Peyer's patch (tissue), 4 donors: ENCODE data around the gene ACSL6.

ENCODE experiments used
- CTCF ChIP-seq, 6 experiments: fragments of 450-650 bp in 4 of 6; fragments of 200-600 bp in 2 of 6; sonication (generic) in 1 of 6; IDR thresholded peaks; one replicate each; pipeline ENCODE4 v1.5.1; 2017 to 2019; ENCODE audit warnings: antibody characterized with exemption in 6 of 6, mild to moderate bottlenecking in 3 of 6, moderate library complexity in 1 of 6
- POLR2A ChIP-seq, 2 donors: fragments of 450-650 bp; IDR thresholded peaks; one replicate each; pipeline ENCODE4 v1.5.1; 2017; ENCODE audit warnings: antibody characterized with exemption in 2 of 2, mild to moderate bottlenecking in 2 of 2, moderate library complexity in 2 of 2

GRCh38 chr5:131997727-131998117, 13.7 kb downstream of the ACSL6 start:
- TF ChIP-seq CTCF (IDR thresholded peaks at IDR 0.05) (no peak), POLR2A (IDR thresholded peaks at IDR 0.05) (no peak)
